ENCODE measurements around the gene DAPK2. TPM values are rescaled to one million over a fixed set of nuclear protein-coding genes. Genes with fewer than 3 reads are reported as not detected.
A peak's percentile ranks its signal among the peaks of the same experiment; 100 is the strongest.

Gene DAPK2
- total and polyA plus RNA-seq, 2 of the 13 experiments (the other 11 are each of a cell fraction or from before 2014, with no cell fraction given): 0.33 to 0.63 TPM

GRCh38 chr15:63939531-63940130 is 106.7 kb downstream of the DAPK2 start (continued):
- TF ChIP-seq MIER3 (CRISPR knock-in tag; IDR thresholded peaks at IDR 0.05; ENCODE audit: borderline replicate concordance) (peak; percentile 76; the same call in 1 of the 2 replicates), BHLHE40 (IDR thresholded peaks at IDR 0.05; ENCODE audit: low read length) (0 out of 2 replicates have a peak, but pooled peaks have one; percentile 11), ZNF382 (CRISPR knock-in tag; IDR thresholded peaks at IDR 0.05; ENCODE audit: borderline replicate concordance) (no peak), FIP1L1 (IDR thresholded peaks at IDR 0.05; ENCODE audit: borderline replicate concordance, insufficient read depth, low read depth, low read length) (no peak), ZNF276 (CRISPR knock-in tag; IDR thresholded peaks at IDR 0.05; ENCODE audit: low read depth) (no peak), THAP11 (CRISPR knock-in tag; IDR thresholded peaks at IDR 0.05) (peak; percentile 54), ZNF780A (CRISPR knock-in tag; IDR thresholded peaks at IDR 0.05) (no peak), ZNF790 (CRISPR knock-in tag; IDR thresholded peaks at IDR 0.05; ENCODE audit: borderline replicate concordance) (peak; percentile 60; the same call in 1 of the 2 replicates), ETV6 (CRISPR knock-in tag; conservative IDR thresholded peaks at IDR 0.05) (0 out of 2 replicates have a peak, but pooled peaks have one; percentile 41), MTF2 (CRISPR knock-in tag; IDR thresholded peaks at IDR 0.05; ENCODE audit: borderline replicate concordance) (no peak), TARDBP (CRISPR knock-in tag; IDR thresholded peaks at IDR 0.05) (peak; percentile 29; the same call in 1 of the 2 replicates), MAF1 (CRISPR knock-in tag; IDR thresholded peaks at IDR 0.05; ENCODE audit: borderline replicate concordance) (0 out of 2 replicates have a peak, but pooled peaks have one; percentile 41), PHF20 (CRISPR knock-in tag; IDR thresholded peaks at IDR 0.05) (peak; percentile 43; the same call in 1 of the 2 replicates), ZBTB33 (CRISPR knock-in tag; IDR thresholded peaks at IDR 0.05) (peak; percentile 40; the same call in 1 of the 2 replicates), ZNF160 (CRISPR knock-in tag; IDR thresholded peaks at IDR 0.05) (0 out of 2 replicates have a peak, but pooled peaks have one; percentile 50), ZNF430 (CRISPR knock-in tag; IDR thresholded peaks at IDR 0.05) (peak; percentile 32; the same call in 1 of the 2 replicates), ZNF556 (CRISPR knock-in tag; IDR thresholded peaks at IDR 0.05; ENCODE audit: borderline replicate concordance) (peak; percentile 72; the same call in 1 of the 2 replicates), ZNF3 (CRISPR knock-in tag; IDR thresholded peaks at IDR 0.05) (peak; percentile 84), TBL1XR1 (IDR thresholded peaks at IDR 0.05; ENCODE audit: borderline replicate concordance, low read length, partially characterized antibody) (peak; percentile 55), ZSCAN31 (CRISPR knock-in tag; IDR thresholded peaks at IDR 0.05; ENCODE audit: low read depth) (0 out of 2 replicates have a peak, but pooled peaks have one; percentile 59), KAT7 (CRISPR knock-in tag; IDR thresholded peaks at IDR 0.05; ENCODE audit: borderline replicate concordance) (peak; percentile 83; the same call in 1 of the 2 replicates)
- TF ChIP-seq, protein P1, sequence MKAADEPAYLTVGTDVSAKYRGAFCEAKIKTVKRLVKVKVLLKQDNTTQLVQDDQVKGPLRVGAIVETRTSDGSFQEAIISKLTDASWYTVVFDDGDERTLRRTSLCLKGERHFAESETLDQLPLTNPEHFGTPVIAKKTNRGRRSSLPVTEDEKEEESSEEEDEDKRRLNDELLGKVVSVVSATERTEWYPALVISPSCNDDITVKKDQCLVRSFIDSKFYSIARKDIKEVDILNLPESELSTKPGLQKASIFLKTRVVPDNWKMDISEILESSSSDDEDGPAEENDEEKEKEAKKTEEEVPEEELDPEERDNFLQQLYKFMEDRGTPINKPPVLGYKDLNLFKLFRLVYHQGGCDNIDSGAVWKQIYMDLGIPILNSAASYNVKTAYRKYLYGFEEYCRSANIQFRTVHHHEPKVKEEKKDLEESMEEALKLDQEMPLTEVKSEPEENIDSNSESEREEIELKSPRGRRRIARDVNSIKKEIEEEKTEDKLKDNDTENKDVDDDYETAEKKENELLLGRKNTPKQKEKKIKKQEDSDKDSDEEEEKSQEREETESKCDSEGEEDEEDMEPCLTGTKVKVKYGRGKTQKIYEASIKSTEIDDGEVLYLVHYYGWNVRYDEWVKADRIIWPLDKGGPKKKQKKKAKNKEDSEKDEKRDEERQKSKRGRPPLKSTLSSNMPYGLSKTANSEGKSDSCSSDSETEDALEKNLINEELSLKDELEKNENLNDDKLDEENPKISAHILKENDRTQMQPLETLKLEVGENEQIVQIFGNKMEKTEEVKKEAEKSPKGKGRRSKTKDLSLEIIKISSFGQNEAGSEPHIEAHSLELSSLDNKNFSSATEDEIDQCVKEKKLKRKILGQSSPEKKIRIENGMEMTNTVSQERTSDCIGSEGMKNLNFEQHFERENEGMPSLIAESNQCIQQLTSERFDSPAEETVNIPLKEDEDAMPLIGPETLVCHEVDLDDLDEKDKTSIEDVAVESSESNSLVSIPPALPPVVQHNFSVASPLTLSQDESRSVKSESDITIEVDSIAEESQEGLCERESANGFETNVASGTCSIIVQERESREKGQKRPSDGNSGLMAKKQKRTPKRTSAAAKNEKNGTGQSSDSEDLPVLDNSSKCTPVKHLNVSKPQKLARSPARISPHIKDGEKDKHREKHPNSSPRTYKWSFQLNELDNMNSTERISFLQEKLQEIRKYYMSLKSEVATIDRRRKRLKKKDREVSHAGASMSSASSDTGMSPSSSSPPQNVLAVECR (CRISPR knock-in tag; IDR thresholded peaks at IDR 0.05; ENCODE audit: borderline replicate concordance): peak; percentile 68; the same call in 1 of the 2 replicates

All from HepG2 (cell line).